HEK293 (cell line): ENCODE measurements around the gene RCSD1.

Experiments
- CTCF ChIA-PET: fragments of 350-600 bp; formaldehyde crosslinking; extraction: SDS; loops from one replicate; lab custom pipeline; 2021; ENCODE audit warnings: antibody characterized with exemption; lab: Yijun Ruan, JAX
- POLR2A ChIA-PET: fragments of 300-600 bp; formaldehyde crosslinking; extraction: SDS; loops from one replicate; lab custom pipeline; 2020; ENCODE audit warnings: antibody characterized with exemption, inconsistent platforms; lab: Yijun Ruan, JAX
- H3K27ac ChIP-seq: fragments of 200-500 bp; sonication (Bioruptor generic); 2 replicates; pipeline ENCODE4 v1.5.1; 2014; ENCODE audit warnings: low read depth, low read length, control low read depth, inconsistent platforms; ENCODE audit errors: extremely low read depth
- H3K36me3 ChIP-seq, 2 experiments: fragments of 200-500 bp in 1 of 2; sonication (Bioruptor generic) in 1 of 2; 1 replicate in 1 of 2; 2 replicates in 1 of 2; pipeline ENCODE4 v1.5.1; 2014 to 2017; ENCODE audit warnings: inconsistent platforms in 2 of 2, low read length in 2 of 2; ENCODE audit not compliant: control insufficient read depth in 2 of 2, insufficient read depth in 1 of 2
- H3K4me1 ChIP-seq: fragments of 200-500 bp; sonication (Bioruptor generic); 2 replicates; pipeline ENCODE4 v1.5.1; 2014; ENCODE audit warnings: mild to moderate bottlenecking, low read length, inconsistent platforms; ENCODE audit not compliant: control insufficient read depth, insufficient read depth
- H3K4me3 ChIP-seq: 2 replicates; pipeline ENCODE4 v1.5.1; 2011; ENCODE audit warnings: low read depth, mild to moderate bottlenecking, control low read depth, low read length, moderate library complexity
- H3K9me3 ChIP-seq: fragments of 200-500 bp; sonication (Bioruptor generic); 2 replicates; pipeline ENCODE4 v1.5.1; 2014; ENCODE audit warnings: low read depth, low read length, inconsistent platforms; ENCODE audit not compliant: control insufficient read depth, insufficient read depth
- BCL11B ChIP-seq: fragments of 450-650 bp; formaldehyde crosslinking; IDR thresholded peaks from 2 replicates; pipeline ENCODE4 v1.5.1; 2016; ENCODE audit warnings: low read depth, missing biosample characterization, missing genetic modification characterization
- CTCF ChIP-seq: fragments of 450-650 bp; formaldehyde crosslinking; IDR thresholded peaks from 2 replicates; pipeline ENCODE4 v1.5.1; 2016; ENCODE audit warnings: missing biosample characterization, missing genetic modification characterization
- EGR2 ChIP-seq: fragments of 450-650 bp; formaldehyde crosslinking; IDR thresholded peaks from 2 replicates; pipeline ENCODE4 v1.5.1; 2016; ENCODE audit warnings: low read depth, missing biosample characterization, missing genetic modification characterization
- GFI1B ChIP-seq: fragments of 450-650 bp; formaldehyde crosslinking; IDR thresholded peaks from 2 replicates; pipeline ENCODE4 v1.5.1; 2016; ENCODE audit warnings: missing biosample characterization, missing genetic modification characterization
- GLIS1 ChIP-seq: fragments of 450-650 bp; formaldehyde crosslinking; IDR thresholded peaks from 2 replicates; pipeline ENCODE4 v1.5.1; 2016; ENCODE audit warnings: missing biosample characterization, missing genetic modification characterization
- GLIS2 ChIP-seq: fragments of 450-650 bp; formaldehyde crosslinking; IDR thresholded peaks from 2 replicates; pipeline ENCODE4 v1.5.1; 2016; ENCODE audit warnings: missing biosample characterization, missing genetic modification characterization
- MYNN ChIP-seq: fragments of 450-650 bp; formaldehyde crosslinking; IDR thresholded peaks from 2 replicates; pipeline ENCODE4 v1.5.1; 2016; ENCODE audit warnings: missing biosample characterization, missing genetic modification characterization, borderline replicate concordance
- REPIN1 ChIP-seq: fragments of 450-650 bp; formaldehyde crosslinking; IDR thresholded peaks from 2 replicates; pipeline ENCODE4 v1.5.1; 2017; ENCODE audit warnings: missing biosample characterization, missing genetic modification characterization, low read depth
- SALL2 ChIP-seq: fragments of 450-650 bp; formaldehyde crosslinking; IDR thresholded peaks from 2 replicates; pipeline ENCODE4 v1.5.0; 2017; ENCODE audit warnings: missing biosample characterization, mild to moderate bottlenecking, missing genetic modification characterization, borderline replicate concordance
- SCRT2 ChIP-seq: fragments of 450-650 bp; formaldehyde crosslinking; IDR thresholded peaks from 2 replicates; pipeline ENCODE4 v1.5.1; 2016; ENCODE audit warnings: missing biosample characterization, missing genetic modification characterization
- SP3 ChIP-seq: fragments of 450-650 bp; formaldehyde crosslinking; IDR thresholded peaks from 2 replicates; pipeline ENCODE4 v1.5.1; 2016; ENCODE audit warnings: missing biosample characterization, missing genetic modification characterization
- ZBTB10 ChIP-seq: fragments of 450-650 bp; formaldehyde crosslinking; IDR thresholded peaks from 2 replicates; pipeline ENCODE4 v1.5.1; 2016; ENCODE audit warnings: missing biosample characterization, missing genetic modification characterization
- ZEB2 ChIP-seq: fragments of 450-650 bp; formaldehyde crosslinking; IDR thresholded peaks from 2 replicates; pipeline ENCODE4 v1.5.1; 2016; ENCODE audit warnings: missing biosample characterization, missing genetic modification characterization
- ZFP41 ChIP-seq: fragments of 450-650 bp; formaldehyde crosslinking; IDR thresholded peaks from 2 replicates; pipeline ENCODE4 v1.5.1; 2016; ENCODE audit warnings: missing biosample characterization, missing genetic modification characterization, borderline replicate concordance
- ZNF146 ChIP-seq: fragments of 450-650 bp; formaldehyde crosslinking; IDR thresholded peaks from 2 replicates; pipeline ENCODE4 v1.5.1; 2016; ENCODE audit warnings: missing biosample characterization, missing genetic modification characterization
- ZNF16 ChIP-seq: fragments of 450-650 bp; formaldehyde crosslinking; IDR thresholded peaks from 2 replicates; pipeline ENCODE4 v1.5.1; 2016; ENCODE audit warnings: low read depth, missing biosample characterization, missing genetic modification characterization
- ZNF214 ChIP-seq: fragments of 450-650 bp; formaldehyde crosslinking; IDR thresholded peaks from 2 replicates; pipeline ENCODE4 v1.5.1; 2017; ENCODE audit warnings: missing biosample characterization, mild to moderate bottlenecking, missing genetic modification characterization, borderline replicate concordance
- ZNF280C ChIP-seq: fragments of 450-650 bp; formaldehyde crosslinking; IDR thresholded peaks from 2 replicates; pipeline ENCODE4 v1.5.1; 2016; ENCODE audit warnings: missing biosample characterization, missing genetic modification characterization
- ZNF280D ChIP-seq: fragments of 450-650 bp; formaldehyde crosslinking; IDR thresholded peaks from 2 replicates; pipeline ENCODE4 v1.5.1; 2016; ENCODE audit warnings: missing biosample characterization, missing genetic modification characterization
- ZNF292 ChIP-seq: fragments of 450-650 bp; formaldehyde crosslinking; IDR thresholded peaks from 2 replicates; pipeline ENCODE4 v1.5.1; 2016; ENCODE audit warnings: low read depth, missing biosample characterization, missing genetic modification characterization, borderline replicate concordance
- ZNF37A ChIP-seq: fragments of 450-650 bp; IDR thresholded peaks from 2 replicates; pipeline ENCODE4 v1.5.1; 2018; ENCODE audit warnings: missing biosample characterization, missing genetic modification characterization
- ZNF416 ChIP-seq: fragments of 450-650 bp; formaldehyde crosslinking; IDR thresholded peaks from 2 replicates; pipeline ENCODE4 v1.5.1; 2016; ENCODE audit warnings: missing biosample characterization, missing genetic modification characterization
- ZNF473 ChIP-seq: fragments of 450-650 bp; formaldehyde crosslinking; IDR thresholded peaks from 2 replicates; pipeline ENCODE4 v1.5.1; 2017; ENCODE audit warnings: missing biosample characterization, missing genetic modification characterization
- ZNF501 ChIP-seq: fragments of 450-650 bp; formaldehyde crosslinking; IDR thresholded peaks from 2 replicates; pipeline ENCODE4 v1.5.1; 2016; ENCODE audit warnings: missing biosample characterization, missing genetic modification characterization
- ZNF621 ChIP-seq: fragments of 450-650 bp; formaldehyde crosslinking; IDR thresholded peaks from 2 replicates; pipeline ENCODE4 v1.5.1; 2017; ENCODE audit warnings: missing biosample characterization, missing genetic modification characterization

The RCSD1 gene

GRCh38 chr1:167698313-167698712, 68.3 kb downstream of the RCSD1 start:
- Histone ChIP-seq H3K36me3 (no peaks in the 10 kb centered on the region), H3K4me1 (no peaks in the 10 kb centered on the region), H3K27ac (no peak overlapping the region), H3K4me3 (no peak overlapping the region), H3K9me3 (no peaks in the 10 kb centered on the region)
- POLR2A ChIA-PET = interaction anchor here (0.6 kb wide), 1 partner anchor 32 kb away, joined by 4 read pairs; no protein-coding TSS in a partner anchor
- CTCF ChIA-PET = interaction anchor here (1.7 kb wide), 1 partner anchor 10 kb away, joined by 9 read pairs; no protein-coding TSS in a partner anchor
- TF ChIP-seq GLIS1 (tag by site-specific recombination) (no peak), ZNF416 (tag by site-specific recombination) (no peak), SP3 (tag by site-specific recombination) (no peak), MYNN (tag by site-specific recombination) (no peak), ZNF621 (tag by site-specific recombination) (no peak), SALL2 (tag by site-specific recombination) (no peak), ZNF16 (tag by site-specific recombination) (no peak)

- Histone ChIP-seq H3K27ac (no peak overlapping the region), H3K36me3 (no peaks in the 10 kb centered on the region), H3K4me3 (no peak overlapping the region), H3K9me3 (no peaks in the 10 kb centered on the region), H3K4me1 (no peaks in the 10 kb centered on the region)
- TF ChIP-seq ZNF37A (no peak), ZNF214 (tag by site-specific recombination) (no peak), BCL11B (tag by site-specific recombination) (no peak), SCRT2 (no peak), GLIS2 (no peak), ZFP41 (no peak), ZNF280C (no peak), ZBTB10 (tag by site-specific recombination) (no peak), EGR2 (tag by site-specific recombination) (no peak), ZNF280D (tag by site-specific recombination) (no peak), ZNF473 (tag by site-specific recombination) (no peak), ZNF501 (no peak), ZNF146 (tag by site-specific recombination) (no peak), REPIN1 (no peak), ZNF292 (tag by site-specific recombination) (no peak), GFI1B (no peak), ZEB2 (tag by site-specific recombination) (no peak), CTCF (tag by site-specific recombination) (no peak)
- CTCF ChIA-PET = interaction anchor here (1.2 kb wide), 1 partner anchor 13 kb away, joined by 7 read pairs; no protein-coding TSS in a partner anchor
- POLR2A ChIA-PET = no interaction called here
Measured at GRCh38 chr1:167701510-167701909, 71.5 kb downstream of the RCSD1 start.
